ENCODE measurements around the gene NME7.

Gene NME7

DNA sequence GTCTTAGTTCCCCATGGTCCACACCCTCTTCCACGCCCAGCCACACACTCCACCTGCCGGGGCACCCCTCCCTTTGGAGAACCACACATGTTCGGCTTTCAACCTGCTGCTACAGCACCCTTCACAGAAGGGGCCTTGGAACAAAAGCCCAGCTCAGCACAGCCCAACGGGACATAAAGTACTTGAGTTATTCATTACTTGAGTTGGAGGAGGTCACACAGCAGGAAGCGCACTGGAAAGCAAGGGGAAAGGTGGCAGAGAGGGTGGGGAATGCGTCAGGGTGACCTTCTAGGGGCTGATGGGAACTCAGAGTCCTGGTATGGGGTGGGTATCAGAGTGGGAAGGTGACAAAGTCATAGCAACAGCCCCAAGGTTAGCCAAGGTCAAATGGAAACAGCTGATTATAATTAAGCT is 264.1 kb downstream of the NME7 start:
- no peak for DNase-seq

DNA sequence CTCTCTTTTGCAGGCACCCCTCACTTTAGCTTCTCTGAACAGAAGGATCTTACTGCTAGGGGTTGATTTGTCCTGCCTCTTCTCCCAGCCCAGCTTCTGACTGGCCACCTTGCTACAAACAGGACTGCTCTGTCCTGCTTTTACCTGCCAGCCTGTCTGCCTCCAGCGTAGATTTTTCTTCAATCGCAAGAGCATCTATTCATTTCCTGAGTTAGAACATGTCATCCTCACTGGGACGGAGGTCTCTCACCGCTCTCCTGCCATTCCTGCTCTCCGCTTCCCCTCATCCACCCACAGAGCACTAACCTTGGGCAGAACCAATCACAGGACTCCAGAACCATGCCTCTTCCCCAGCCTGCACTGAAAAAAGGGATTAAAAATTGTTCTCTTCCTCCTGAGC is 264.6 kb downstream of the NME7 start:
- no peak for DNase-seq

DNA sequence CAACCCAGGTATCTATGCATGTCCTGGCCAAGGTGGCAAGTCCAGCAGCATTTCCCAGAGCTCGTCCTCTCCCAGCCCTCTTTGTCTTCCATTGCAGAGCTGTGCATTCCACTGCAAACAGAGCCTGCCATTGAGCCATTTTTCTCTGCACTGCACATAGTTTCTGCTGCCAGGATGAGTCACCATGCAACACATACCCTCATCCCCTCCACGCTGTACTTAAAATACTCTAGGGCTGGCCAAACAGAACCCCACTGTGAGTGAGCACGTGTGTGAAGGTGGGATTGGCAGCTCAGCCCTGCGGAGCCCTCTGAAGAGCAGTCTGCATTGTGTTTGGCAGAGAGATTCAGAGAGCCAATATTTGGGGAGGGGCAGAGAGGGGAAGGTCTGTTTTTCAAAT is 265.0 kb downstream of the NME7 start:
- no peak for DNase-seq

DNA sequence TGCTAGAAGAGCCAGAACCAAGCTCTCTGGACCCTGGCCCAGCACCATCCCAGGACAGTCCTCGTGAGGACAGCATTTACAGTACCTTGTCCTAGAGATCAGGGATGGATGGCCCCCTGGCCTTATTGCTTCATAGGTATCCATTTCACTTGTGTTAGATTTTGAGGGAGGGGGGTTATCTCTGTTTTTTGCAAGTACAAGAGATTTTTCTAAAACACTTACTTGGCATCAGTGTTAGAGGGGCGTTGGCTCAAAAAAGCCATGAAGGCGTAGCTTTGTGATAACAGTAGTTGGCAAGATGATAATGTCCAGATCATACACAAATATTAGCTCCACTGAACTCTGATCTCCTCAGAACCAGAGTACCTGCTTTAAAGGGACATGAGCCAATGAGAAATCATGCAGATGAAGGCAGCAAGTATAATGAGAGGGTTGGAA is 266.9 kb downstream of the NME7 start:
- DNase-seq: no peak

DNA sequence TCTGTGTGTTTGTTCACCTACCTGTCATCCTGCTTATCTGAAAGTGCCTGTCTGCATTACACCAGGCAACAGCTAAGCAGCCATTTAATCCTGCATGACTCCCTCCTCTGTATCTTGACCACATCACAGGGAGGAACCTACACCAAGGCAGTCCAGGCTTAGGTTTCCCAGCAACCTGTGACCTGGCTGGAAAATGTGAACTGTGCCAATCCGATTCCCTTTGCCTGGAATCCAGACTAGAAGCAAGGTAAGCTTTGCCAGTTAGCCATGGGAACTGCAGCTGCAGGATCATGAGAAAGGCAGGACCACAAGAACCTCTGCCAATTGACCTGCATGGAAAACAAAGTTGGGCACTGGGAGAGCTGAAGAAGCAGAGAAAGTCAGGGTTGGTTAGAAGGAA is 267.4 kb downstream of the NME7 start:
- DNase-seq: no peak

DNA sequence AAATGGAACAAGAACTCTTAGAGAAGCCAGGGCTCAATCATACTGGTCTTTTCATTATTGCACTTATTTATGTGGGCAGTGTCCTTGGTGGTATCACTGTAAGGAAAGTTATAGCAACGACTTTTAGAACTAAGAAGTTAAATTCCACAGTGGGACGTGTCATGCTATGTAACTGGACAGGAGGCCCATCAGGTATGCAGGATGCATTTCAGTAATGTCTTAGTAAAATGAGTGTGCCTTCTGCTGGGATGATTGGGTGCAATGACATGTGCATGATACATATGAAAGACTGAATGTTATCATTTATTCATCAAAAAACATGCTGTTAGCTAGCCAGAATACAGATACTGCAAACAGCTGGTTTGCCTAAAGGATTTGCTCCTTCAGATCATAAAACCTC is 268.0 kb downstream of the NME7 start:
- no peak for DNase-seq

DNA sequence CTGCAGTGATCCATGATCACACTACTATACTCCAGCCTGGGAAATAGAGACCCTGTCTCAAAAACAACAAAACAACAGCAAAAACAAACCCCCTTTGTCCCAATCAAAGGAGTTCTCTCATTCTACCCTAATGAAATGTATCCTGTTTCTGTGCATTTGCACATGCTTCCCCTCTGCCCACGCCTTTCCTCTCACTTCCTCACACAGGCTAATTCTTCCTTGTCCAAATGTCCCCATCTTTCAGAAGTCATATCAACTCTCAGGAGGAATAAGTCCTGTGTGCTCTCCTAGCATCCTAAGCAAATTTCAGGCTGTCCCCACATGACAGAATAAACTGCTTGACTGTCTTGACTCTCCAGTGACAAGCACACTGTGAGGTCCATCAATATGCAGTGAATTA is 269.2 kb downstream of the NME7 start:
- DNase-seq: no peak

DNA sequence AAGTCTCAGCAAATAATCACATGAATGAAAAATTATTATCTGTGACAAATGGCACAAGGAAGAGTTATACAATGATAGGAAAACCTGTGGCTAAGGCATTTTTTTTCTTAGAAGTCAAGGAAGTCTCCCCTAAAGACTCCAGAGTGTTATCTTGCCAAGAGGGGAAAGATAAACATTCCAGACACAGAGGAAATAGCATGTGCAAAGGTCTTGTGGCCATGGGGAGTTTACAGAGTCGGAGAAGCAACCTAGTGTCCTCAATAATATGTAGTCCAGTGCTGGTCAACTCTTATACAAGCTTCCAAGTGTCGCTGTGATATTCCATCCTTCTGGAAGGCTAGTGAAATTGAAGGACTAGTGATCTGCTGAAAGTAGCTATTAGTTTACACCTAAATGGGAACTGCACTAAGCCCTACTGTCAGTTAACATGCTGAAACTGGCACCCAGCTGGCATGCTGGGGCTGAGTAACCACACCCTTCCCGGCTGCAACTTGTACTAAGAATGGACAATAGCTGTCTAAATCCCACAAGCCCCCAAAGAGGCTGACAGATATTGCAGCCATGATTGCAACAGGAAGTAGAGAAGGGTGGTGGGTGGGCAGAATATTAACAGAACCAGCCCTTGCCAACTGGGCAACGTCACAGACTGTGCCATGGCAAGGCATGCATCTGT is 272.6 kb downstream of the NME7 start:
- no peak for DNase-seq

DNA sequence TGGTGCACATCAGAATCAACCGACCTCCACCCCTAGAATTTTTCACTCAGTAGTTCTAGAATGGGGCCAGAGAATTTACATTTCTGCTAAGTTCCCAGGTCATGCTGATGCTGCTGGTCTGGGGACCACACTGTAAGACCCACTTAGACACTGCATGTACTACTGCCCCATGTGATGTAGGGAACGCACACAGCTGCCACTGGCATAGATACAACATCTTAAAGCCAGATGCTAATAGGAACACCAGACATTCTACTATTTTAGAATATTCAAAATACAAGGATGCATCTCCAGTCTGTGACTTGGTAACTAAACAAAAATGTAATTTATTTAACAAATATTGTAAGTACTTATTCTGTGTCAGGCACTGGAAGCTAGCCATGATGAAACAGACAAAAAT is 275.2 kb downstream of the NME7 start:
- no peak for DNase-seq

DNA sequence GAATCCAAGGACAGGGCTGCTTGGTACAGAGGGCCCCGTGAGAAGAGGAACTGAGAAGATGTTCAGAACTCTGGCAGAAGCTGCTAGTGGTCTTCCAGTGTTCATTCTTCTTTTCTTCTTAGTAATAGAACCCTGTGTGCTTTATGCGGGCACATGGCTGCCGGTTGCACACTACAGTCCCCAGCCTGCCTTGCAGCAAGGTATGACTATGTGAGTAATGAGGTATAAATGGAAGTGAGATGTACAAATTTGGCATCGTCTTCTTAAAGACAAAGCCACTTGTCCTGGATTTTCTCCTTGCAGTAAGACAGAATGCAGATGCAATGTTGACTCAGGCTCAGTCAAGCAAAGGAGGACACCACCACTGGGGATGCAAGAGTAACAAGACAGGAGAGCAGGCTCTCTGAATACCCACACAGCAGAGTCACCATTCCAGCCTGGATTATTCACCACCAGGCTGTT is 276.1 kb downstream of the NME7 start:
- no peak for DNase-seq

DNA sequence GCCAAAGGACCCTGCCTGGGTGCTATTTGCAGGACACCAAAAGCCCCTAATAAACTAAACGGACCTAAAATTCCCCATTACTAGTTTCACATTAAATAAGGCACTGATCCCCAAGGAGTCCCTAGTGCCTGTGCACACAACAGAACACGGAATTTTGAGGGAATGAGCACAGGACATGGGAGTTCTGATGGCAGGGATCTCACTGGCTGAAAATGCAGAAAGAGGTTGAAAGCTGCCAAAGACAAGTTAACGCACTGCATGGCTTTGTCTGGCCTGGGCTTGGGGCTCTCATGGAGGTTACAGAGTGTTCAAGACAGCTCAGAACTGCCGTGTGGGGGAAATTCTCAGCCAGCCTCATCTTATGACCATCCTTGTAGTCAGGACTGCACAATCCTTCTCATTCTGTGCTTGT is 276.7 kb downstream of the NME7 start:
- no peak for DNase-seq

DNA sequence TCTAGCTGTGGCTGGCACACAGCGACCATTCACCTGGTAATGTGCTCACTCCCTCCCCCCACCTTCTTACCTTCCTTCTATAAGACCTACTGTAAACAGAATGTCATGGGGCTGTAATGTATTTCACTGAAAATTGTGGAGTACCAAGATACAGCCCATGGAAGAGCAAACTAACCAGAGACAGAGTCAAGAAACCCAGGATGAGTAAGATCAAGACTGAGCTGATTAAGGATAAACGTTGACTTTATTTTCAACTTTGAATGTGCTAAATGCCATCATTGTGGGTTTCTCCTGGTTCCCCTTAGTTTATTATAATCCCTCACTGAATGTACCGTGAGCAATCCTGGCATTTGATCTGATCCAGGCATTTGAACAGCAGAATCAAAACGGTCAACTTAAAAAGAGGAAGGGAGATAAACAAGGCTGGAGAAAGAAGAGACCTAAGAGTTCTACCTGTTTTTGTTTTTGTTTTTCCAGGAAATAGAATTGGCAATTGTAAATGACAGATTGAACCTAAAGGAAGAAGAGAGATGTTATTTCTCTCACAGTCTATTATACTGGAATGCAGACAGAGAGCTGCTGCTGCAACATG is 277.2 kb downstream of the NME7 start:
- DNase-seq: no peak

DNA sequence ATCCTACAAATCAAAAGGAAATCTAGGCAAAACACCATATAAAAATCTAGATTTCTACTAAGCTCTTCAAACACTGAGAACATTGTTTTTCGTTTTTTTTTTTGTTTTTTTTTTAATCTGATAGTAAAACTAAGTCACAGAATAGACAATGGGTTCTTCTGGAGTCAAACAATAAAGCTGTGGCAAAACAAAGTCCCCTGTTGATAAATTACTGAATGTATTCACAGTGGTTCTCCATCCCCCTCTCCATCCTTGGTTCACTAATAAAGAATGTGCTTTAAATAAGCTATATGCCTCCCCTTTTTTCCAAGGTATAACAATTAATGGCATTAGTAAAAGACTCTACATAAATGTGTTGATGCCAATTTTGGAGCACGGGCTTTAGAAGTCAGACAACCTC is 277.8 kb downstream of the NME7 start:
- DNase-seq: no peak

DNA sequence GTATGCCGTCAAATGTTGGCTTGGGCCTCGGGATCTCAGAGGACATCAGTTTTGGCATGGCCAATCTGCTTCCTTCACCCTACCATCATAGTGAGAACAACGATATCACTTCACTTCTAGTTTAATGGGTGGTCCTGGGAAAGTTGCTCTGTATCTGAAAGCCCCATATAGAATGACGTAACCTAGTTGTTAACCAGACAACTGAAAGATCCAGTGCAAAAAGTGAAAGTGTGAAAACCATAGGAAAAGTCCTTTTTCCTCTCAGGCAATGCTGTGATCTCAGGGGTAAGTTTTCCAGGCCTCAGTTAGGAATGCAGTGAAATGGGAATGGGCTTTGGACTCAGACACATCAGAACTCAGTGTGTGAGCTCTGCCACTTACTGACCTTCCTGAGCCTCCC is 279.7 kb downstream of the NME7 start:
- DNase-seq: no peak

DNA sequence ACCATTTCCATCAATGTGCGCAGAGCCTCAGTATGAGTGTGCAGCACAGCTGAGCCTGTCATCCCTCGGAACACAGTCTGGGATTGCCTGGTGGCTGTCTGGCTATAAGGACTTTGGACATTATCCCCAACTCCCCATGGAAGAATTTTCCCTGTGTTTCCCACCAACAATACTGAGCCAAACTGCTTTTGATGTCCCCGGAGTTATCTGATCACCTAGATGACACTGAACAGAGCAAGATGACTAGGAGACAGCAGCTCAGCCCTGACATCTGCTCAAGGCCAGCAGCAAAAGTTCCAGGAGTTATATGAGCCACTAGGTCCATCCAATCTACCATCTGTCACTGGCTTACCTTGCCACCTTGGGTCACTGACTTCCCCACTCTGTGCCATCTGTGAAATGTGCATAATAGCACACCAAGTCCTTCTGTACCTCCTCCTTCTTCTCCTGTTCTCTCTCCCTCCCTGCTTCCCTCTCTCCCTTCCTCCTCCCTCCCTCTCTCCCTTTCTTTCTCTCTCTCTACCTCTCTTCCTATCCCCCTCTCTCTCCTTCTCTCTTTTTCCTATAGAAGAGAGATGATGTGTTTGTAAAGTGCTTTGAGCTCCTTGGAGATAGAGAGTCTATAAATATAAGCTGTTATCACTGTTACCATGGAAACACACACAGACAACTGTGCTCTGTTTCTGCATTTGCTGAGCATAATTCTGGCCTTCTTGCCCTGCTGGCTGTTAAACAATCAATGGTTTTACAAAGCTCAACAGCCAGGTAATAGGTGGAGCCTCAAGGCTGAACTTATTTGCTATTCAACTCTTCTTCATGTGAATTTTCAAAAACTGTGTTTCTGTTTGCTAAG is 280.8 kb downstream of the NME7 start:
- DNase-seq: no peak

DNA sequence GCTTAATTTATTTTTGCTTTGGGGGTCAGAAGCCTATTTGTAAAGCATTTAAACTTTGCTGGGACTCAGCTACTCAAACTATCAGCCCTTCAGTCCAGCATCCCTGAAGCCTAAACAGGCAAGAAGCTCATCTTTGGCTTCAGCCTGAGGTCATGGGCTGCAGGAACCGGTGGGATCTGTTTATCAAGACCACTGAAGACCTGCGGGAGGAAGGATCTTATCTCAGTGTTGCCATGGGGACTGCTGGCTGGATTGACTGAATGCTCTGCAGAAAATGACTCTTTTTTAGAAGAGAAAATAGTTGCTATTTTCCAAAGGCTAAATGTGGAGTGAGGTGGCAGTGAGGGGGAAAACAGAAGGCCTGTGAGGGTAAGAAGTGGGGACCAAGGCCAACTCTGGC is 281.7 kb downstream of the NME7 start:
- DNase-seq: no peak
